Inferior parietal cortex (tissue), 1 donor: ENCODE data around the gene COPS9.

Experiments
- DNase-seq: peaks from one replicate; pipeline ENCODE4 v3.0.0-alpha.2; 2016; ENCODE audit errors: extremely low spot score

The COPS9 gene

DNA sequence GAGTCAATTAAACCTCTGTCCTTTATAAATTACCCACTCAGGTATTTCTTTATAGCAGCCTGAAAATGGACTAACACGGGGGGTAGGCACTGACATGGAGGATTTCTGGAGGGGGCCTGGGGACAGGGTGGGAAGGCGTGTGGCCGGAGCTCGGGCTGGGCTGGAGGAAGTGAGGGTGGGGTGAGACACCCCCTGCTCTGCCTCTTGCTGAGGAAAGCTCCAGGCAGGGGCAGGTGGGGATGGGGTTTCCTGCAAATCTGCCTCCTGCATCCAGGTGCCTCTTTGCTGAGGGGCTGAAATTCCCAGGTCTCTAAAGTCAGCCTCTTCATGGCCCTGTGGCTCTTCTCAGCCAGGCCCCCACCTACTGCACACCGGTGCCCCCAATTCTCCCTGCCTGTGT lies 30.1 kb upstream of the COPS9 start:
- no peak for DNase-seq

DNA sequence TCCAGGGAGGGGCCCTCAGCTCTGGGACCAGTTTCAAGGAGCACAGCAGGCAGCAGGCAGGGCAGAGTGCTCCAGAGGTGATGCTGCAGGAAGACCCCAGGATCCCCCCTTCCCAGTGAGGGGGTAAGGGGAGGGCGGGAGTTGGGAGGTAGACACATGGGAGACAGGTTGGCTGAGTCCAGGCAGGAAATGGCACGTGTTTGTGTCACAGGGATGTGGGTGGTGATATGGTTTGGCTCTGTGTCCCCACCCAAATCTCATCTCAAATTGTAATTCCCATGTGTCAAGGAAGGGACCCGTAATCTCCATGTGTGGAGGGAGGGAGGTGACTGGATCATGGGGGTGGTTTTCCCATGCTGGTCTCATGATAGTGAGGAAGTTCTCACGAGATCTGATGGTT lies 29.6 kb upstream of the COPS9 start:
- DNase-seq, result no peak

- no peak for DNase-seq
Measured at GRCh38 chr2:240165034-240165433, 28.9 kb upstream of the COPS9 start.

DNA sequence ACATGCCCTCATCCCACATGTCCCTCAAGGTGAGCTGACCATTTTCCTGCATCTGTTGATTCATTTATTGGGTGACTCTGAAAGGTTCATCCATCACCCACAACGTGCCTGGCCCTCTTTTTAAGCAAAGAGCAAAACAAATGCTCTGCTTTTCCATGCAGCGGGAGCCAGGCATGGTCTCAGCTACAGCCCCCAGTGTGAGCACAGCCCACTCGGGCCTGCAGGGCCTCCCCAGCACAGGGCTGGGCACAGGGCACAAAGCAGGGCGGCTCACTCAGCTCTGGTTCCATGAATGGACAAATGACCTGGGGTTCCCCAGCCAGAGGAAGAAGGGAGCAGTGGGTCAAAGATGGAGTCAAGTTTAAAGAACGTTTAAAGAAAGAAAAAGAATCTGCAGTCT lies 28.5 kb upstream of the COPS9 start:
- DNase-seq, result no peak

DNA sequence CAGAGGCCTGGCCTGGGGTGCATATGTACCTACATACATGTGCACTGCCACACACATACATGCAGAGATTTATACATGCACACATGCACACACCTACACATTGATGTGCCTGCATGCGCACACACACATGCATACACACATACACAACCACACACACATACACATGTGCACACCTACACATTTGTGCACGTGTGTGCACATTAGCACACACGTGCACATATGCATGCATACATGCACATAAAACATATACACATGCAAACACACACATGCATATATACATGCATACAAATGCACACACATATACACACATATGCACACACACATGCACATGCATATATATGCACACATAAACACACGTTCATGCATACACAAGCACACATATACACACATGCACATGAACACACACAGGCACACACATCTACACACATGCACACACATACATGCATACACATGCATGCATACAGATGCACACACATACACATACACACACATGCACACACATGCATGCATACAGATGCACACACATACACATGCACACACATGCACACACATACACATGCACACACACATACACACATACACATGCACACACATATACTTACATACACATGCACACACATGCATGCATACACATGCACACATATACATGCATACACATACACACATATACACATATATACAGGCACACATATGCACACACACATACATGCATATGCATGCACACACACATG lies 27.9 kb upstream of the COPS9 start:
- no peak for DNase-seq

- no peak for DNase-seq
Measured at GRCh38 chr2:240162939-240163714, 27.0 kb upstream of the COPS9 start.

- DNase-seq, result no peak
Measured at GRCh38 chr2:240162531-240162930, 26.4 kb upstream of the COPS9 start.

DNA sequence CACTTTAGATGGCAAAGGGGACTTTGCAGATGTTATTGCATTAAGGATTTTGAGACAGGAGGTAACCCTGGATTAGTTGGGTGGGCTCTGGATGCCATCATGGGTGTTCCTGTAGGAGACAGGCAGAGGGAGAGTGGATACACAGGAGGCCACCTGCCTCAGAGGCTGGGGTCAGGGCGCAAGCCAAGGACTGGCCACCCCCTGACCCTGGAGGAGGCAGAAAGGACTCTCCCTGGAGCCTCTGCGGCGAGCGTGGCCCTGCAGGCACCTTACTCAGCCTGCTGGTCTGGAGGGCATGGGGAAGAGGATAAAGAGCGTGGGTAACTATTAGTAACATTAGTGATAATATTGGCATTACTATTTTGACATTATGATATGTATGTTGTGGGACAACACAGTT lies 25.9 kb upstream of the COPS9 start:
- DNase-seq, result no peak

GRCh38 chr2:240161087-240161750 lies 25.1 kb upstream of the COPS9 start:
- DNase-seq, result no peak

DNA sequence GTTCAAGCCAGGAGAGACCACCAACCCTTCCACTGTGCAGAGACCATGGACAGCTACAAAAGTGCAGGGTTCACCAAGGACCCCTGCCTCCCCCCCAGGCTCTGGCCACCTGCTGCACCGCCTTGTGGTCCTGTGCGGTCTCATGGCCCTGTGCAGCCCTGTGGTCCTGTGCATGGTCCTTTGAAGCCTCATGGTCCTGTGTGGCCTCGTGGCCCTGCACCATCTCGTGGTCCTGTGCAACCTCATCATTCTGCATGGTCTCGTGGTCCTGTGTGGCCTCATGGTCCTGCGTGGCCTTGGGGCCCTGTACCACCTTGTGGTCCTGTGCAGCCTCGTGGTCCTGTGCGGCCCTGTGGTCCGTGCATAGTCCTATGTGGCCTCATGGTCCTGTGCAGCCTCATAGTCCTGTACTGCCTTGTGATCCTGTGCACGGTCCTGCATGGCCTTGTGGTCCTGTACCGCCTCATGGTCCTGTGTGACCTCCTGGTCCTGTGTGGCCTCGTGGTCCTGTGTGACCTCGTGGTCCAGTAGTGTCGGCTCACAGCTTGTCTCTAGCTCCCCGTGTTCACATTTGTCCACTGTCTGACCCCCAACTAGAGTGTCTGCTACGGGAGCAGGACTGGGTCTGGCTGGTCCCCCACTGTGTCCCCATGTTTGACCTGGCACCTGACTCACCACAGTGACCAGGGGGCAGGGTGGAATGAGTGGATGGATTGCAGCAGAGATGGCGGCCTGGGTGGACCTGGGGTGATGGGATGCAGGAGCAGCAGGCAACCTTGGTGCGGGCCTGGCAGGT lies 24.4 kb upstream of the COPS9 start:
- DNase-seq, result no peak

GRCh38 chr2:240159251-240159839 lies 23.2 kb upstream of the COPS9 start:
- DNase-seq, result no peak

DNA sequence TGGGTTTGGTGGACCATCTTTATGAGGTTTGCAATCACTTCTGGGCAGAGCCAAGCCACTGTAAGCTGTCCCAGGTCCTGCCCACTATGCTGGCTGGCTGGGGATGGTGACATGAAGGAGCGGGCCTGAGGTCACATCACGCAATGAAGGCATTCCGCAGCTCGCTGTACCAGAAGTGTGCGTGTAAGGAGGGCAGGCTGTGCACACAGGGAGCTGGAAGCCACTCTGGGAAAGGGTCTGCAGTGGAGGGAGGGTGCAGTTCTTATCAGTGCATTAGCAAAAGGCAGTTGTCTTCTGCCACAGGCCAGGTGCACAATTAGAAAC lies 21.0 kb upstream of the COPS9 start:
- no peak for DNase-seq

GRCh38 chr2:240156435-240157146 lies 20.5 kb upstream of the COPS9 start:
- no peak for DNase-seq

DNA sequence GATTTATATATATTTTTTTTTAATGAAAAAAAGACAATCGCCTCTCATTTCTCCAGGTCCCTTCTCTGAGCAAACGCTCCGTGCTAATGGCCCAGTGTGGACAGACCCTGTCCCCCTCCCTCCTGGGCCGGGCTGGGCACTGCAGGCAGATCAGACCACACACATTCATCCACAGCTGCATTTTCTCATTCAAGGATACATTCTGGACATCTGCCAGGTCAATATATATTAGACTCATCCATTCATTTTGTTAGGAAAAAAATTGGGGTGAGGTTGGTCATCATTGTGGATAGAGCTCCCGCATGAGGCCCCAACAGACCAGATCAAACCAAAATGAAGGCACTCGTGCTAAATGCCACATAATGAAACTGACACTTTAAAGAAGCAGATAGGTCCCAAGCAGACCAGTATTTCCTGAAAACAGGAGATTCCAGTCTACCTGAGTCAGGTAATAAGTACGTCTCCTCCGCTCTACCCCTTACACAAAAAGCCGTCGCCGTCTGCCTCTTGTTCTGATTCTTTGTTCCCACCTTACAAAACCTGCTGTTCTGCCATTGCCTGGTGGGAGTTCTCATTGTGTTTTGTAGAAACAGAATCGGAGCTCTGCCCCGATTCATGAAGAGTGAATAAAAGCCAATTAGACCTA lies 19.8 kb upstream of the COPS9 start:
- no peak for DNase-seq

- DNase-seq, result peak; percentile 21
Measured at GRCh38 chr2:240155048-240155744, 19.1 kb upstream of the COPS9 start.

DNA sequence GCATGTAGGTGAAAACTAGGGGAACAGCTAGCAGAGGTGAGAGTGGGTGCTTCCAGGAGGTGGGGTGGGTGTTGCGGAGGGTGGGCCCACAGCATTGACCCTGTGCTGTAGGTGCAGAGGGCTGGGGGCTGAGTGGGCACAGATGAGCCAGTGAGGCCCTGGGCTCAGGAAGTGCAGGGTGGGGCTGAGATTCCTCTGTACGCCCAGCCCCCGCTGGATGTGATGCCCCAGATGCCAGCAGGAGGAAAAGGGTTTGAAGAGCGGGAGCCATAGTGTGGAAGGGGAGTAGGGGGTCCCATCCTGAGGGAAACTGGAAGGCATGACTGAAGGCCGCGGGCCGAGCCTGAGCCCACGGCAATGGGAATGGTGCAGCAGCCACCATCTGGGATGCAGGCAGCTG lies 18.5 kb upstream of the COPS9 start:
- DNase-seq, result no peak

DNA sequence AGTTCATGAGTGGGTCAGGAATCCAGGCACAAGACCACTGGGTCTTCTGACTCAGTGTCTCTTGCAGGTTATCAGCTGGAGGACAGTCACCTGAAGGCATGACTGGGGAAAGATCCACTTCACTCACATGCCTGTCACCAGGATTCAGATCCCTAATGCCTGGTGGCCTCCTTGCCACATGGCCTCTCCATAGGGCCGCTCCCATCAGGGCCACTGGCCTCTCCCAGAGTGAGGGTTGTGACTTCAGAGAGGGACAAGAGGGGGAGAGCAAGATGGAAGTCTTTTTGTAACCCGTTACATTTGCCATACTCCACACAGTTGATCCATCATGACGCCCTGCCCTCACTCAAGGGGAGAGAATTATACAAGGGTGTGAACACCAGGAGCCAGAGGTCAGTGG lies 17.3 kb upstream of the COPS9 start:
- DNase-seq, result no peak

GRCh38 chr2:240151477-240152031 lies 15.4 kb upstream of the COPS9 start:
- no peak for DNase-seq

- peak; percentile 59 for DNase-seq
Measured at GRCh38 chr2:240149943-240150784, 14.1 kb upstream of the COPS9 start.
